ENCODE measurements around the gene RPL41.

The RPL41 gene

DNA sequence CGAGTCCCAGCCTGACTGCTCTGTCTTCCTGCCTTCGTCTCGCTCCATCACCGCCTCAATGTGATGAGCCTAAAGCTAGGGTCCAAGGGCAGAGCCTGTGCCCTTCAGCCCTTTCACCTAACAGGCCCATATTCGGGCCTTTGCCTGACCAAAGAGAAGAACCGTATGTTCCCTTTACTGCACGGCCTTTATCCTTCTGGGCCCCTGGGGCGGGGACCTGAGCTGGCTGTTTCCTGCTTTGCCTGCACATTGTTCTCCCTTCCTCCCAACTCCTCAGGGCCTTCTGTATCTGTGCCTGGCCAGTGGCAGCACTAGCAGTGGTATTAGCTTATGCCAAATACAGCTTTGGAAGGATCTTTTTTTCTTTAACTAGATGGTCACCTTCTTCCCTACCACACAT, 27.4 kb downstream of the RPL41 start:
- H3K79me2 ChIP-seq (ENCODE audit: insufficient read depth, low read depth) = no peaks in the 10 kb centered on the region
- H3K27me3 ChIP-seq (ENCODE audit: insufficient read depth, low read depth) = no peaks in the 10 kb centered on the region
- no peak overlapping the region for H2AFZ ChIP-seq (ENCODE audit: low read depth)
- peaks cover 10% of the 10 kb centered on the region; the same call in 1 of the 2 replicates for H3K36me3 ChIP-seq (ENCODE audit: insufficient read depth)
- no peak overlapping the region for H3K4me3 ChIP-seq (IDR thresholded peaks at IDR 0.05; ENCODE audit: insufficient read depth, low read depth, low read length)
- no peak overlapping the region for H3K27ac ChIP-seq
- no peak overlapping the region for H3K9ac ChIP-seq
- TF ChIP-seq, protein P1, sequence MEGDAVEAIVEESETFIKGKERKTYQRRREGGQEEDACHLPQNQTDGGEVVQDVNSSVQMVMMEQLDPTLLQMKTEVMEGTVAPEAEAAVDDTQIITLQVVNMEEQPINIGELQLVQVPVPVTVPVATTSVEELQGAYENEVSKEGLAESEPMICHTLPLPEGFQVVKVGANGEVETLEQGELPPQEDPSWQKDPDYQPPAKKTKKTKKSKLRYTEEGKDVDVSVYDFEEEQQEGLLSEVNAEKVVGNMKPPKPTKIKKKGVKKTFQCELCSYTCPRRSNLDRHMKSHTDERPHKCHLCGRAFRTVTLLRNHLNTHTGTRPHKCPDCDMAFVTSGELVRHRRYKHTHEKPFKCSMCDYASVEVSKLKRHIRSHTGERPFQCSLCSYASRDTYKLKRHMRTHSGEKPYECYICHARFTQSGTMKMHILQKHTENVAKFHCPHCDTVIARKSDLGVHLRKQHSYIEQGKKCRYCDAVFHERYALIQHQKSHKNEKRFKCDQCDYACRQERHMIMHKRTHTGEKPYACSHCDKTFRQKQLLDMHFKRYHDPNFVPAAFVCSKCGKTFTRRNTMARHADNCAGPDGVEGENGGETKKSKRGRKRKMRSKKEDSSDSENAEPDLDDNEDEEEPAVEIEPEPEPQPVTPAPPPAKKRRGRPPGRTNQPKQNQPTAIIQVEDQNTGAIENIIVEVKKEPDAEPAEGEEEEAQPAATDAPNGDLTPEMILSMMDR (conservative IDR thresholded peaks at IDR 0.05; ENCODE audit: low read depth, low read length) = no peak
- no peaks in the 10 kb centered on the region for H3K4me1 ChIP-seq (ENCODE audit: low read depth, poor library complexity, severe bottlenecking)
- no peaks in the 10 kb centered on the region for H4K20me1 ChIP-seq (ENCODE audit: insufficient read depth)
- H3K4me2 ChIP-seq = no peak overlapping the region

DNA sequence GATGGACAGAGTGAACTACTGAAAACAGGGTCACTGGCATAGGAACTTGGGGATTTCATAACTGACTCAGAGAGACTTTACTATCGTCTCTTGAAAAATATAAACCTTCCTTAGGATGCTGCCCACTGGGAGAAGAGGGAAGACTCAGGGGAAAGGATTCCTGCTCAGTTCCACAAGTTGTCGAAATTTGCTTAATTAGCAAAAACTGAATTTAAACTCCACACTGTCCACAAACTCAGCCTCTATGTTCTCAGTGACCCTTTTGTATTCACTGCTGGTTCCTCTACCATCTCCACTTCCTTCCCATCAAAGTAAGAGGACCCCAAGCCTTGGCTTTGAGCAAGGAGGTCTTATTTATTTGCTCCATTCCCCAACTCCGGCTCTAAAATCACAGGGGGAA, 28.8 kb downstream of the RPL41 start:
- no peak overlapping the region for H3K27ac ChIP-seq
- H3K4me3 ChIP-seq (IDR thresholded peaks at IDR 0.05; ENCODE audit: insufficient read depth, low read depth, low read length) = no peak overlapping the region
- H3K4me1 ChIP-seq (ENCODE audit: low read depth, poor library complexity, severe bottlenecking) = peaks cover 2% of the 10 kb centered on the region
- H3K4me2 ChIP-seq = no peak overlapping the region
- H3K9ac ChIP-seq = no peak overlapping the region
- no peaks in the 10 kb centered on the region for H3K27me3 ChIP-seq (ENCODE audit: insufficient read depth, low read depth)
- no peak overlapping the region for H2AFZ ChIP-seq (ENCODE audit: low read depth)
- H4K20me1 ChIP-seq (ENCODE audit: insufficient read depth) = no peaks in the 10 kb centered on the region
- peaks cover 3% of the 10 kb centered on the region; the same call in 1 of the 2 replicates for H3K36me3 ChIP-seq (ENCODE audit: insufficient read depth)
- TF ChIP-seq, protein P1 (conservative IDR thresholded peaks at IDR 0.05; ENCODE audit: low read depth, low read length) = no peak
- H3K79me2 ChIP-seq (ENCODE audit: insufficient read depth, low read depth) = no peaks in the 10 kb centered on the region

DNA sequence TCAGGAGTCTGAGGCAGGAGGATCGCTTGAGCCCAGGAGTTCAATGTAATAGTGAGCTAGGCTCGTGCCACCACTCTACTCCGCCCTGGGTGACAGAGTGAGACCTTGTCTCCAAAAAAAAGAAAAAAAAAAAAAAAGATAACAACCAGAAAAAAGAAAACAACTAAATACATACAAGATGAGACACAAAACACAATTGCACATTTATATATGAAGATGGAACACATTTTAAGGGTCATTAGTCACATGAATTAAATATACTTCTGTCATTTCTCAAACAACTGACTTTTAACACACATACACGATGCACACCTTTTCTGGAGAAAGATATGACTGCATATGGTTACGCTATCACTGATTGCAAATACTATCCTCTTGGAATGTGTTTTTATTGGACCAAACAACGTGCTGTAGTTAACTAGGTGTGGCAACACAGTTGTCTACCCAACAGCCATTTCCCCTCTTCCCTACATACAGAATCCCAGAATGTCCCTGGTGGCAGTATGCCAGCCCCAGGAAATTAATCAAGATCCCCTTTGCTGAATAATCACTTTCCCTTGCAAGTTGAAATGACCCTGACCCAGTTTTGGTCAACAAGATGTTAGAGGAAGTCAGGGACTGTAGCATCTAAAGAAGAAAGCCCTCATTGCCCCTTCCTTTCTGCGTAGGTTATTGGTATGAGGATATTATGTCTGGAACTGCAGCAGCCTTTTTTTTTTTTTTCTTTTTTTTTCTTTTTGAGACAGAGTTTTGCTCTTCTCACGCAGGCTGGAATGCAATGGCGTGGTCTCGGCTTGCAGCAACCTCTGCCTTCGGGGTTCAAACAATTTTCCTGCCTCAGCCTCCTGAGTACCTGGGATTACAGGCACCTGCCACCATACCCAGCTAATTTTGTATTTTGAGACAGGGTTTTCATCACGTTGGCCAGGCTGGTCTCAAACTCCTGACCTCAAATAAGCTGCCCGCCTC, 30.3 kb downstream of the RPL41 start:
- Histone ChIP-seq H3K27ac (no peak overlapping the region), H3K4me2 (no peak overlapping the region)
- TF ChIP-seq, protein P1 (conservative IDR thresholded peaks at IDR 0.05; ENCODE audit: low read depth, low read length) = no peak

DNA sequence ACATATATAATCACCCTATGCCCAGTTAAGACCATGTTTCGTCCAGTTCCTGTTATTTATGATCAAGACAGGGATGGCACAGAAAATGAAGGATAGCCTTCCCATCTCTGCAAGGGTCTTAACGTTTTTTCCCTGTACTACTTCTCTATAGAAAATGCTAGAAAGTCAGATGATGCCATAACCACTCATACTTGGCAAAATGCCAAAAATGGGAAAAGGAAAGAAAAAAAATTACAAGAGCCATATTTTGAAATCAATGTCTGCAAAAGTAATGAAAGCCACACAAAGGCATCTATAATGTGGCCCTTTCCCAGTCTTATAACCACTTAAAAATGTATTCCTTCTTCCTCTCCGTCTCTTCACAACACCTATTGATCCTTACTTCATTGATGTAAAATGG, 34.1 kb downstream of the RPL41 start:
- no peaks in the 10 kb centered on the region for H3K79me2 ChIP-seq (ENCODE audit: insufficient read depth, low read depth)
- peak overlapping the region; percentile 52 for H3K4me2 ChIP-seq
- H3K9ac ChIP-seq = no peak overlapping the region
- no peak overlapping the region for H2AFZ ChIP-seq (ENCODE audit: low read depth)
- peaks cover 37% of the 10 kb centered on the region for H3K4me1 ChIP-seq (ENCODE audit: low read depth, poor library complexity, severe bottlenecking)
- no peaks in the 10 kb centered on the region for H3K36me3 ChIP-seq (ENCODE audit: insufficient read depth)
- H3K27ac ChIP-seq = peak overlapping the region; percentile 89; the same call in 1 of the 2 replicates
- TF ChIP-seq, protein P1 (conservative IDR thresholded peaks at IDR 0.05; ENCODE audit: low read depth, low read length) = no peak
- no peaks in the 10 kb centered on the region for H4K20me1 ChIP-seq (ENCODE audit: insufficient read depth)
- no peak overlapping the region for H3K4me3 ChIP-seq (IDR thresholded peaks at IDR 0.05; ENCODE audit: insufficient read depth, low read depth, low read length)
- H3K27me3 ChIP-seq (ENCODE audit: insufficient read depth, low read depth) = no peaks in the 10 kb centered on the region

More for the DNA sequence above, 30.3 kb downstream of the RPL41 start:
- Histone ChIP-seq H3K4me1 (ENCODE audit: low read depth, poor library complexity, severe bottlenecking) (peaks cover 17% of the 10 kb centered on the region), H3K27me3 (ENCODE audit: insufficient read depth, low read depth) (no peaks in the 10 kb centered on the region), H3K79me2 (ENCODE audit: insufficient read depth, low read depth) (no peaks in the 10 kb centered on the region), H3K36me3 (ENCODE audit: insufficient read depth) (no peaks in the 10 kb centered on the region), H4K20me1 (ENCODE audit: insufficient read depth) (no peaks in the 10 kb centered on the region), H2AFZ (ENCODE audit: low read depth) (no peak overlapping the region), H3K9ac (no peak overlapping the region), H3K4me3 (IDR thresholded peaks at IDR 0.05; ENCODE audit: insufficient read depth, low read depth, low read length) (no peak overlapping the region)

Measured in KMS-11 (cell line).